Right lobe of liver (tissue), 6 donors: ENCODE results near the gene NOP10. TPM values are rescaled to one million over a fixed set of nuclear protein-coding genes. Genes with fewer than 3 reads are reported as not detected.
A peak's percentile ranks its signal among the peaks of the same experiment; 100 is the strongest.

Experiments used
- ATAC-seq, 4 donors: fragments of 200-7000 bp; cut with Tn5 transposase; one replicate each; pipeline ENCODE4 v1.9.1; 2020; ENCODE audit warnings: mild to moderate bottlenecking in 4 of 4, moderate library complexity in 4 of 4
- DNase-seq, 3 donors: peaks; one replicate each; pipeline ENCODE4 v3.0.0-alpha.2; 2020
- H3K27ac ChIP-seq, 3 donors: fragments of 200-600 bp; one replicate each; pipeline ENCODE4 v1.8.0; 2022
- H3K27me3 ChIP-seq, 2 donors: fragments of 200-600 bp; one replicate each; pipeline ENCODE4 v1.8.0; 2022
- H3K36me3 ChIP-seq, 4 donors: fragments of 200-600 bp; sonication (generic) in 1 of 4; one replicate each; pipeline versions ENCODE4 v1.5.1 to v1.8.0; 2017 to 2022; ENCODE audit warnings: control low read depth in 1 of 4
- H3K4me1 ChIP-seq, 4 donors: fragments of 200-600 bp; sonication (generic) in 1 of 4; one replicate each; pipeline versions ENCODE4 v1.5.1 to v1.8.0; 2017 to 2022; ENCODE audit warnings: control low read depth in 1 of 4
- H3K4me3 ChIP-seq, 3 donors: fragments of 200-600 bp; one replicate each; pipeline ENCODE4 v1.8.0; 2022
- H3K9me3 ChIP-seq, 4 donors: fragments of 200-600 bp; sonication (generic) in 1 of 4; one replicate each; pipeline versions ENCODE4 v1.5.1 to v1.8.0; 2017 to 2022; ENCODE audit warnings: control low read depth in 1 of 4
- CTCF ChIP-seq, 4 donors: fragments of 200-600 bp in 3 of 4; fragments of 450-650 bp in 1 of 4; IDR thresholded peaks; one replicate each; pipeline versions ENCODE4 v1.5.1 to v1.8.0; 2016 to 2022; ENCODE audit warnings: antibody characterized with exemption in 4 of 4, mild to moderate bottlenecking in 2 of 4
- POLR2A ChIP-seq: fragments of 450-650 bp; IDR thresholded peaks from one replicate; pipeline ENCODE4 v1.6.1; 2017; ENCODE audit warnings: antibody characterized with exemption, mild to moderate bottlenecking
- WGBS: methylation state at CpG from one replicate; pipeline ENCODE4 v1.1.6; 2018; ENCODE audit warnings: low coverage, low lambda C conversion rate; ENCODE audit not compliant: insufficient coverage; ENCODE audit errors: missing lambda C conversion rate; 5-methylcytosine and 5-hydroxymethylcytosine counted together
- intact Hi-C, 2 donors: fragments of 100-400 bp; cut with DNase I; formaldehyde crosslinking; loops; one replicate each; pipeline versions ENCODE4 v1.11.2 to v1.14.1; 2022
- total RNA-seq, 6 experiments: library from RNA; depleted of rRNA in 2 of 6; stranded (reverse); fragments of >200 nt in 2 of 6; fragmentation: NEBNext Ultra II Directional in 3 of 6; extraction: Animal tissue kit (Norgen Biotek cat#: 25700) in 3 of 6; gene quantifications; one replicate each; pipeline versions ENCODE4 v1.1.0 to v1.2.4, GENCODE V29; 2016 to 2023
- donor health status: DM: no; HTN: yes; CAD: no.
- donor health status: DM: no; HTN: no; CAD: no.
- donor health status: DM: no; HTN: no; CAD: no.
- donor health status: DM: no; HTN: yes; CAD: no.
- donor health status: DM: no; HTN: yes; CAD: no.

NOP10 gene
- total RNA-seq, 6 experiments from 2014 or later = 59.2 to 177 (median 79.2) TPM

DNA sequence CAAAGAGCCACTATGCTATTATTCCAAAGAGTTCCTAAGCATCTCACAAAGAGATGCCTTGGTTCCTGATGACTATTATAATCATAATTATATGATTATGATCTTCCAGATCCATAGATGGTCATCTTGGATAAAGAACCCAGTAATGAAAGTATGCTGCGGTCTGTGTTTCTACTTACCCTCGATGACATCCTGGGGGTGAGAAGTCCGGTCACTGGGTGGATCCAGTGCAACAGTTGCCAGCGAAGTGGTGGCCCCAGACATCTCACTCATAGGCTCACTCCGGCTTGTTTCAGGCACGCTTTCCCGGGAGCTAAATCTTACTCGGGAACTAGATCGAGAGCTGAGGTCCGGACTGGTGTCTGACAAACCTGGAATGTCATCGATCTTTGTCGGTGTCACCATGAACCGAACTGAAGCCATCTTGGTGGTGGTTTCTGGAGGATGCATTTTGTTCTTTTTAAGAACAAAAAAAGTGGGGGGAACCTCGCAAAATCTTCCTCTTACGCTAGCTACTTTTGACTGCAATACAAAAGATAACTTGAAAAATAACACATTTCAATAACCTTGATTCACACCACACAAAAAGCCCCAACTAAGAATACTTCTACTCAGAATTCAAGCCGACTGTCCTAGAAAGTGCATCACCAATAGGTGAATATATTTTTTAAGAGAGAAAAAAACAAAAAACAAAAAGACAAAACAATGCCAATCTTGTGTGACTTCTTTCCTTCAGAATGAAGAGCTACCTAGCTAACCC lies 6.5 kb downstream of the NOP10 start:
- TF ChIP-seq POLR2A (no peak), CTCF (IDR thresholded peaks at IDR 0.05) (no peak)
- DNase-seq = no peak

DNA sequence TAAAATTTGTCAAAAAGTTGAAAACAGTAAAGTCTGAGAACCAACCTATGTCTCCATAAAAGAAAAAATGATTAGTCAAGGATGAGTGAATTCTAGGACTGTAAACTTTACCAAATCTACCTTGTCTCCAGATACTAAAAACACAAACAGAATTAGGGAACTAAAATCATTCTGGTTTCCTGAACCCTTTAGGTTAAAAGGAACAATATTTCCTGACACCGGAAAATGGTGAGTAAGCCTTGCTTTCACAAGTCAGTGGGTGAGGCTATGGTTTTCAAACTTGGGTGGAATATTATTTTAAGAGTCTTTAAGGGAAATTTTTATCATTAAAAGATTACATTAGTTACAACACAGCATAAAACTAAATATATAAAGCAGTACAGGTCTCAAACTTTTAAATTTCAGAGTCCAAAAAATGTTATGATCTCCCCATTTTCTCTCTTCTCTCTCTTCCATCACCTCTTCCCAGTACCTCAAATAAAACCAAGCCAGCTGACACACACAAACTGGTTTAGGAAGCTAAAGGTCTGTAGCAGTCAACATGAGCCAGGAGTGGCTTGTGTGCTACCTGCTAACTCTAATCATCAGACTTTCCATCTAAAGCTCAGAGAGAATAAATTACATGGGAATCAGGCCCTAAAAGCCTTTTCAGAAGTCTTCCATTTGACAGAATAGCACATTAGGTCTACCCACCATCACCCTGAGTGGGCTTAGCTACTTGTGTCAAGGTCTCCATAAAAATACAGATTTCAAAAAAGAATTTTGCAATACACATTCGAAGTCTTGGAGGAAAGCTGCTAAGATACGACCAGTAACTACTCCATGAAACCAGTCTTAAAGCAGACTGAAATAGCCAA lies 7.5 kb downstream of the NOP10 start:
- DNase-seq (no peak), ATAC-seq (no peak)
- no peaks in the 10 kb centered on the region for H3K9me3 ChIP-seq
- H3K4me3 ChIP-seq = peak overlapping the region in 1 of 3 donors; percentile 1
- no peaks in the 10 kb centered on the region for H3K36me3 ChIP-seq
- TF ChIP-seq CTCF (IDR thresholded peaks at IDR 0.05) = no peak
- no peak for TF ChIP-seq POLR2A
- intact Hi-C loops = no loop called here
- H3K4me1 ChIP-seq = peaks cover 0 to 3% (median 0%) of the 10 kb centered on the region in 4 donors
- no peaks in the 10 kb centered on the region for H3K27me3 ChIP-seq
- peak overlapping the region; percentile 12 to 82 (median 43) for H3K27ac ChIP-seq
- WGBS = 52% methylated on average over 3 of the region's 3 CpGs

More for the DNA sequence above, 6.5 kb downstream of the NOP10 start:
- Histone ChIP-seq H3K4me1 (peaks cover 0 to 4% (median 0%) of the 10 kb centered on the region in 4 donors), H3K9me3 (no peaks in the 10 kb centered on the region), H3K27ac (peak overlapping the region in 2 of 3 donors; percentile 82 to 91), H3K36me3 (peaks cover 0 to 2% (median 0%) of the 10 kb centered on the region in 4 donors), H3K27me3 (no peaks in the 10 kb centered on the region), H3K4me3 (peak overlapping the region; percentile 82 to 89 (median 87))
- 73% methylated on average over 13 of the region's 16 CpGs for WGBS
- ATAC-seq = no peak
- intact Hi-C loops = no loop called here

DNA sequence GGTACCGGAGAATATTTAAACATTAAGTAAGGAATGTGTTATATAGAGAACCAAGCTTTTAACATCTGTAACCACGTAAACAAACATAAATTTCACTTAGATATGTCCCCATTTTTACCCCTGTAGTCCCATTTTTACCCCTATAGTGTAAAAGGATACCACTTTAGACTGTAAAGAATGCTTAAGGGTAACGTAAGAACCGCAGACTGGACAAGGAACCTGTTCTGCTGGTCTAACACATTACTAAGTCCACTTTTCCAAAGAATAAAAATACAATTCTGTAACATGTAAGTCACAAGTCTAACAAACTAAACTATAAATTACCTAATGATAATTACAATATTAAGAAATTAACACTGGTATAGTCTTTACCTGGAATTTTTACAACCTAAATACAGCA lies 8.3 kb downstream of the NOP10 start:
- peaks cover 0 to 3% (median 0%) of the 10 kb centered on the region in 4 donors for H3K4me1 ChIP-seq
- H3K4me3 ChIP-seq = no peak overlapping the region
- no peaks in the 10 kb centered on the region for H3K36me3 ChIP-seq
- intact Hi-C loops = no loop called here
- 68% methylated on average over 4 of the region's 4 CpGs for WGBS
- H3K27me3 ChIP-seq = no peaks in the 10 kb centered on the region
- peak overlapping the region in 2 of 3 donors; percentile 43 for H3K27ac ChIP-seq
- ATAC-seq (no peak), DNase-seq (no peak)
- TF ChIP-seq POLR2A (no peak), CTCF (IDR thresholded peaks at IDR 0.05) (no peak)
- H3K9me3 ChIP-seq = no peaks in the 10 kb centered on the region

GRCh38 chr15:34332553-34333120 lies 10.3 kb downstream of the NOP10 start:
- Histone ChIP-seq H3K9me3 (no peaks in the 10 kb centered on the region), H3K36me3 (no peaks in the 10 kb centered on the region), H3K4me3 (no peak overlapping the region), H3K4me1 (peaks cover 0 to 3% (median 0%) of the 10 kb centered on the region in 4 donors), H3K27ac (no peak overlapping the region), H3K27me3 (no peaks in the 10 kb centered on the region)
- 100% methylated on average over 6 of the region's 6 CpGs for WGBS
- no peak for ATAC-seq
- TF ChIP-seq POLR2A (no peak), CTCF (IDR thresholded peaks at IDR 0.05) (no peak)
- no peak for DNase-seq
- intact Hi-C loops = no loop called here
